NCI-H2081 treated with DMSO at 0.1 percent for 48 hours (cell line): ENCODE data around the gene MYH10.
A peak's percentile ranks its signal among the peaks of the same experiment; 100 is the strongest.

Source experiments
- DNase-seq: peaks from one replicate; lab custom pipeline; 2025; lab: John Stamatoyannopoulos, UW

The MYH10 gene

DNA sequence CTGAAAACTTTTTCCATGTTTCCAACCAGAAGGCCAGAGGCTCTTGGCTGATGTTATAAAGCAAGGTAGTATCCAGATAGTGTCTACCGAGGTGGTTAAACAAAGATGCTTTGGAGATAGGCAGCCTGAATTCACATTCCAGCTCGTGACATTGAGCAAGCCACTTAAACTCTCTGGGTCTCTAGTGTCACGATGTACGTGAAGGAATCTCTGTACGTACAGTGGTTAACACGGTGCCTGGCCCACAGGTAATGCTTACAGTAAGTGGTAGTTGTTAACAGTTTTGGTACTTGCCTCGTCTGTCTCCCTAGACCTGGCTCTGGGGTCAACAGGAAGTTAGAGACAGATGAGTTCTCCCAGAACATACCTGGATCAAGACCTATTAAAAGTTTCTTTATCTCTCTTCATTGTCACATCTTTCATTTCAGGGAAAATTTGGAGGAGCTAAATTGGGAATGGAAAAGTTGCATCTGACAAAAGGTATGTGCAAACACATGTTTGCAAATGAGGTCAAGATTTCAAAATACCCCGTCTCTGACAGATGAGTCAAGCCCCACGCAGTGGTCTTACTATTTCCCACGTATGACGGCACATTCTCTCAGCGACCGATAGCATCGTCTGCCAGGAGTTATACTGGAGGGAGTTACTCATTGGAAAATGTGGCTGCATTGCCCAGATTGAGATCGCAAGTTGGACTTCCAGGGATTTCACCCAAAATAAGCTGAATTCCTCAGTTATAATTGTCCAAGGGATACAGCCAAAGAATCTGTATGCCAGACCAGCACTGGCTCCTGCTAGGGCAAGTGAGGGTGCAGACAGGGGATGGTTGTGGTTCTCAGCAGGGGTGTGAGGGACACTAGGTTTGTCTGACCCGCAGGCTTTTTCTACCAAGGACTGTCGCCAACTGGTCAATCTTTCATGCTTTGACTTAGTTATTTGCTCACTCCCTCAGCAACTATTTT lies 18.9 kb upstream of the MYH10 start:
- DNase-seq: no peak

DNA sequence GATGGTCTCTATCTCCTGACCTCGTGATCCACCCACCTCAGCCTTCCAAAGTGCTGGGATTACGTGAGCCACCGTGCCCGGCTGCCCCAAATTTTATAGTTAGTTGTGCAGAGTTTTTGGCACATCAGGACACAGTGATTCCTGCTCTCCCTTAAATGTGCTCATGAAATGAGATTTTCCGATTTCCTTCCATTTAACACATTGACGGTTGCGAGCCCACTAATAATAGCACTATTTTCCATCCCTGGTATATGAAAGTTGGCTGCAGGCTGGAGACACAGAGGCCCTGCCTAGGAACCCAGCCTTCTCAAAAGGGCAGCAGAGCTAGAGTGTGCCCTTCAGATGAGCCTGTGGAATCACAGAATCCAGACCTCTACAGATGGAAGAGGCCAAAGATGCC lies 17.4 kb upstream of the MYH10 start:
- DNase-seq: no peak

DNA sequence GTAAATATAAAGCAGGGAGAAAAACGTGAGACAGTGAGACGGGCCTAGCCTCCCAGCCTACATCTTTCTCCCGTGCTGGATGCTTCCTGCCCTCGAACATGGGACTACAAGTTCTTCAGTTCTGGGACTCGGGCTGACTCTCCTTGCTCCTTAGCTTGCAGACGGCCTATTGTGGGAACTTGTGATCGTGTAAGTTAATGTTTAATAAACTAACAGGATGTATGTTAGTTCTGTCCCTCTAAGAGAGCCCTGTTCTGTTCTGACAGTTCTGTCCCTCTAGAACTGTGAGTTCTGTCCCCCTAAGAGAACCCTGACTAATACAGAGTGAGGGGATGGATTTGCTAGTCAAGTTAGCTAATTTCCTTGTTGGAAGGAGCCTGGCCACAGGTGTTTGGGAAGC lies 16.7 kb upstream of the MYH10 start:
- no peak for DNase-seq

GRCh38 chr17:8644507-8644902 lies 14.0 kb upstream of the MYH10 start:
- DNase-seq: no peak

- DNase-seq: no peak
These were observed 13.5 kb upstream of the MYH10 start for GRCh38 chr17:8643855-8644506.

GRCh38 chr17:8639709-8640108 lies 9.2 kb upstream of the MYH10 start:
- no peak for DNase-seq

DNA sequence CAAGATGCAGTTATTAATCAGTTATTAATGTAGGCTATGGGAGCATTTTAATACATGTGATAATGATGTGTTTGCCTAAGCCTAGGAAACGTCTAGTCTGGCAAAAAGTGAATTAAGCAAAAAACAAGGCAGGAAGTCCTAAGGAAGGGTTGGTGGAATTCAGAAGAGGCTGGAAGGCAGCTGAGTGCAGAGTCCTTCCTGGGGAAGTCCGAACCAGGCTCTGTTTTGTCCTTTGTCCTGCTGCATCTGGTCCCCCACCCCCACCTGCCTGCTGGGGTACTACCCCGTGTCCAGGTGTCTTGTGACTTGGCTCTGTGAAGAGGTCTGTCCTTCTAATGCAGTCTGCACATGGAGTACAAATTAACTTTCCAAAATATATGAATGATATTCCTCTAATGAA lies 1.5 kb upstream of the MYH10 start:
- no peak for DNase-seq

- DNase-seq: no peak
These were observed 991 bp upstream of the MYH10 start for GRCh38 chr17:8631554-8631877.

GRCh38 chr17:8630802-8631553 lies 453 bp upstream of the MYH10 start:
- DNase-seq: peak; percentile 87

GRCh38 chr17:8629371-8630226 lies 926 bp downstream of the MYH10 start:
- no peak for DNase-seq

GRCh38 chr17:8628609-8629169 lies 1.8 kb downstream of the MYH10 start:
- DNase-seq: no peak

DNA sequence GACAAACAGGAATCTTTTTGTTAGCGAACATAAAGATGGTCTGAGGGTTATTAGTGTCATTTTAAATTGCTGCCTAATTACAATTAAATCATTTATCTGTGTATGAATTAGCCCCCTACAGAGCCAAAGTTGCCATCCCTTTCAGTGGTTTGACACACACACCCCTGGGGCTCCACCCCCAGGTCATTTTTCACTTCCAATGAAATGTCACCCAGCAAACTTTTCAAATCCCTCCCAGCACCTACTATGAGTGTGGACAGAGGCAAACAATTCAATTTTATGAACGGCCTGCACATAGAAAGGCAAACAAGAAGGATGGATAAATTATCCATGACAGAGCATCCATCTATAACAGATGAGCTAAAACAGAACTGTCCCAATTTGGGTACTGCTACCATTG lies 2.4 kb downstream of the MYH10 start:
- DNase-seq: no peak

DNA sequence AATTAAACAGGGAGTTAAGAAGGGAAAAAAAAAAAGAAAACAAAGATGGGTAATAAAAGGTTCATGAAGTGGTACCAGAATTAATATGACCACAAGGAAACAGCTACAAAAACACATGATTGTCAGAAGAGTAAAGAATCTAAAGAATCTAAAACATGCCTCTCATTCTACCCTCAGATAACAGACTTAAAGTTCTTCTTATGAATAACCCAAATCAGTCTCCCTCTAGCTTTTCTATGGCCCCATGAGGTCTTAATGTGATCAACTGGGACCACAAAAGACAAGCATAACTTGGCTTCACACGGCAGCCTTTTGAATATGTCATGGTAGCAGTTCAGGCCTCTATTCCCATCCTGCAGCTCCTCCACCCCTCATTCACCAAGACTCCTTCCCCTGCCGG lies 6.9 kb downstream of the MYH10 start:
- DNase-seq: no peak

DNA sequence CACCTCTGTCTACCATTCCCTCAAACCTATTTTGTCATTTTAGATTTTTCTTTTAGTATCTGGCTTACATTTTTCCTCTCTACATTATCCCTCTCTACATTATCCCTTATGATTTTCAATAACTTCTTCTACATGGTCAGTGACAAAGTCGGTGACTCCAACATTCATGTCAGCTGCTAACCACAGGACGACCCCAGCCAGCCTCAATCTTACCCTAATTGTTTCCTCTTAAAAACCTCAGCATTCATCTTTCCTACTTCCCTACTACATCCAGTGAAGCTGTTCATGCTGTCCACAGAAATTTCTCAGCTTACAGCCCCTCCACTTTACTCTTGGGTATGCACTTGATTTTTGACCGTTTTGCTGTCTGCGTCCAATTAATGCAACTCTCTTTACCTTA lies 8.3 kb downstream of the MYH10 start:
- DNase-seq: no peak

DNA sequence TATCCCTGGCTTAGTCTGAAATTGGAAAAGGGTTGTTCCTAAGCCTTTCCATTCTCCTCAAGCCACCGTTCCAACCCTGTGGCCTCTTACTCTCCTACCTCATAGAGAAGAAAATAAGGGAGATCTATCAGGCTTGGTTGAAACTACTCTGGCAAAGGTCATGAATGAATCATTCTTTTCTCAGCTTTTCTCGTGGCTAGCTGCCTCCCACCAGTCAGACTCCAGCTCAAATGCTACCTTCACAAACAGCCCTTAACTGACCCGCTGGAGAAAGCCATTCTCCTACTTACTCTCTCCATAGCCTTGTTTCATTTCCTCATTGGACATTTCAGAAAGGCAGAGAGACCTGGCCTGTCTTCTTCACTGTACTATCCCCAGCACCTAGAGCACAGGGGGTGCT lies 8.9 kb downstream of the MYH10 start:
- DNase-seq: no peak

GRCh38 chr17:8619294-8619693 lies 11.2 kb downstream of the MYH10 start:
- no peak for DNase-seq

DNA sequence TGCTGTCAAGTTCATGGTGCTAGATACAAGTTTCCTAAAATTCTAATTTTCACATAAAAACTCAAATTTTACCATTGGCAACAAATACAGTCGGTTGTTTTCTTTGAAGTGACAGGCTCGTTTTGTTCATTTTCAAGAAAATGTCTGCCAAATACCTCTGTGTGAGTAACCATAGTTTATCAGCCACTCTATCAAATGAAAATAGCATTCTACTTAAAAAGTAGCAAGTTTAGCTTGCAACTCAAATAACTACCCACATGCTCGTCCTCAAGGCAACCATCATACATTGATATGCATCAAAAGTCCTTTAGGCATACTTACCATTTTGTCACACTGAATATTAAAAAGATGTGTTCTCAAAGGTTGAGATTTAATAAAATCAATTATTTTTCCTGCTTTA lies 11.7 kb downstream of the MYH10 start:
- DNase-seq: no peak

DNA sequence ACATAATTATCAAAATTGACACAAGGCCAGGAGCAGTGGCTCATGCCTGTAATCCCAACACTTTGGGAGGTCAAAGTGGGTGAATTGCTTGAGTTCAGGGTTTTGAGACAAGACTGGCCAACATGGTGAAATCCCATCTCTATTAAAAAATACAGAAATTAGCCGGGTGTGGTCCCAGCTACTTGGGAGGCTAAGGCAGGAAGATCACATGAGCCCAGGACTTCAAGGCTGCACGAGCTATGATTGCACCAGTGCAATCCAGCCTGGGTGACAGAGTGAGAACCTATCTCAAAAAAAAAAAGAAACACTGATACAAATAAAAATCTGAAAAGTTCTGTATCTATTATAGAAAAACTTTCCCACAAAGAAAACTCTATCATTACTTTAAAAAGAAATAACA lies 15.5 kb downstream of the MYH10 start:
- DNase-seq: no peak

DNA sequence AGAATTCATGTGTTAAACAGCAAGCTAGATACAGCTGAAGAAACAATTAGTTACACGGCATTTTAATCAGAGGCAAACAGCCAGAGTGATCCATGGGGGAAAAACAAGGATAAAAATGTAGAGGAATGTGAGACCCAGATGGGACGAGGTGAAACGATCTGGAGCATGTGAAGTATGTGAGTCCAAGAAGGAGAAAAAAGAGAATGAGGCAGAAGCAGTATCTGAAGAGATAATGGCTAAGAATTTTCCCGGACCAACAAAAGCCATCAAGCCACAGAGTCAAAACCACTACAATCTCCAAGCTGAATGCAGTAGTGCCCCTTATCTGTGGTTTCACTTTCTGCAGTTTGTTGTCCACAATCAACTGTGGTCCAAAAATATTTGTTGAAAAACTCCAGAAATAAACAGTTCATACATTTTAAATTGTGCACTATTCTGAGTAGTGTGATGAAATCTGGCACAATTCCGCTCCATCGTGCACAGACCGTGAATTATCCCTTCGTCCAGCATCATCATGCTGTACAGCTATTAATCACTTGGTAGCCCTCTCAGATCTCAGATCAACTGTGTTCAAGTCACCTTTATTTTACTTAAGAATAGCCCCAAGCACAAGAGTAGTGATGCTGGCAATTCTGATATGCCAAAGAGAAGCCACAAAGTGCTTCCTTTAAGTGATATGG lies 18.8 kb downstream of the MYH10 start:
- DNase-seq: no peak

- DNase-seq: no peak
These were observed 19.4 kb downstream of the MYH10 start for GRCh38 chr17:8611137-8611536.

DNA sequence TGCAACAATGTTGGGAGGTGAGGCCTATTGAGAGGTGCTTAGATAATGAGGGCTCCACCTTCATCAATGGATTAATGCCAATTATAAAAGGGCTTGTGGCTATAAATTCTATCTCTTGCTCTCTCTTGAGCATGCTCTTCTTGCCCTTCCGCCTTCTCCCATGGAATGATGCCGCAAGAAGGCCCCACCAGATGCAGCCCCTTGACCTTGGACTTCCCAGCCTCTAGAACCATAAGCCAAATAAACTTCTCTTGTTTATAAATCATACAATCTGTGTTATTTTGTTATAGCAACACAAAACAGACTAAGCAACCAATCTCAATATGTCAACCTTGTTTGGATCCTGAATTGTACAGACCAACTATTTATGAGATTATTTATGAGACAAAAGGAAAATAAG lies 20.0 kb downstream of the MYH10 start:
- DNase-seq: no peak
